Measurements from ENCODE around the gene TMUB1.

Gene TMUB1

DNA sequence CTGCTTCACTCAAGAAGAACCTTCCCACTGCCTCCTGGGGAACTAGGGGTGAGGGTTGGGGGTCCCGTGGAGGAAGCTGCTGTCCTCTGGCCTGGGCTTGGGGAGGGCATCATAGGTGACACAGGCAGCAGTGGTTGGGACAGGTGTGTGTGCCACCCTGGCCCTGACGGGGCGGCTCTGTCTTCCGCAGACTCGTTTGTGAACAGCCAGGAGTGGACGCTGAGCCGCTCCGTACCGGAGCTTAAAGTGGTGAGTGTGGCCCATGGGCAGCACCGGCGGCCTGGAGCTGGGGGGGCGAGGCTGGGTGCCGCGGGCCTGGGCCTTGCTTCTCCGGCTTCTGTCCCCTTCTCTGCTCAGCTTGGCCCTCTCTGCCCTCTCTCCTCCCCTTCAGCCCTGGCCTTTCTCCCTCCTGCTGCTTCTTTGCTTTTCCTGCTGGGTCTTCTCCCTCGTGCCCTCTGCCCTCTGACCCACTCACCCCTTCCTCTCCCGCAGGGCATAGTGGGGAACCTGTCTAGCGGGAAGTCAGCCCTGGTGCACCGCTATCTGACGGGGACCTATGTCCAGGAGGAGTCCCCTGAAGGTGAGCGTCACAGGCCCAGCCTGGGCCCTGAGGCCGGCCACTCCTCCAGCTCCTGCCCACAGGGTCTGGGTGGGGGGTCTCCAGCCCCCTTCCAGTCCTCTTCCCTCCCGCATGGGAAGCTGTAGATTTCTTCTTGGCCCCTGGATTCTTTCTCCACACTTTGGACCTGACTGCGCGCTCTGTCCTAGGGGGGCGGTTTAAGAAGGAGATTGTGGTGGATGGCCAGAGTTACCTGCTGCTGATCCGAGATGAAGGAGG, 33.5 kb upstream of the TMUB1 start:
- TF ChIP-seq, protein P1, sequence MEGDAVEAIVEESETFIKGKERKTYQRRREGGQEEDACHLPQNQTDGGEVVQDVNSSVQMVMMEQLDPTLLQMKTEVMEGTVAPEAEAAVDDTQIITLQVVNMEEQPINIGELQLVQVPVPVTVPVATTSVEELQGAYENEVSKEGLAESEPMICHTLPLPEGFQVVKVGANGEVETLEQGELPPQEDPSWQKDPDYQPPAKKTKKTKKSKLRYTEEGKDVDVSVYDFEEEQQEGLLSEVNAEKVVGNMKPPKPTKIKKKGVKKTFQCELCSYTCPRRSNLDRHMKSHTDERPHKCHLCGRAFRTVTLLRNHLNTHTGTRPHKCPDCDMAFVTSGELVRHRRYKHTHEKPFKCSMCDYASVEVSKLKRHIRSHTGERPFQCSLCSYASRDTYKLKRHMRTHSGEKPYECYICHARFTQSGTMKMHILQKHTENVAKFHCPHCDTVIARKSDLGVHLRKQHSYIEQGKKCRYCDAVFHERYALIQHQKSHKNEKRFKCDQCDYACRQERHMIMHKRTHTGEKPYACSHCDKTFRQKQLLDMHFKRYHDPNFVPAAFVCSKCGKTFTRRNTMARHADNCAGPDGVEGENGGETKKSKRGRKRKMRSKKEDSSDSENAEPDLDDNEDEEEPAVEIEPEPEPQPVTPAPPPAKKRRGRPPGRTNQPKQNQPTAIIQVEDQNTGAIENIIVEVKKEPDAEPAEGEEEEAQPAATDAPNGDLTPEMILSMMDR (IDR thresholded peaks at IDR 0.05; ENCODE audit: insufficient read depth, low read depth, low read length, missing control alignments): no peak

DNA sequence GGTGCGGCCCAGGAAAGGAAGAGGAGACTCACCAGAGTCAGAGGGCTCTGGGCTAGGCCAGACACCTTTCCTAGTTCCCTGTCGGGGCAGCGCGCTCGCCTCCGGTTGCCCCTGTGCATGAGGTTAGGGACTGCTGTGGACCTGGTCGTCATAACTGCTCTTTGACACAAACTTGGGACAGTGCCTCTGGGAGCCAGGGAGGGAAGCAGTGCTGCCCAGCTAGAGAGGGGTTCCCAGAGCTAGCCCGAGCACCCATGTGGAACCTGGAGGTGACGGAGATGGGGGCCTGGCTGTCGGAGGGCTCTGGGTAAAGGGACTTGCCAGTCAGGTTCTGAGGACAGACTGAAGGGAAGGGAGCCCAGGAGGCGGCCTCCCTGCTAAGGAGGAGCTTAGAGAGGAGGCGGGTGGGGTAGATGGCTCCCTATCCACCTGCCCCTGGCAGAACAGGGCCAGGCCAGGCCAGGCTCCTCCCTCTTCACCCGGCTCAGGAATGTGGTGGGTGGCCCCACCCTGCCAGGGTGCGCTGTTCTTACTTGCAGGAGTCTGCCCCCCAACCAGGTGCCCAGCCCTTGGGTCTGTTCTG, 32.6 kb upstream of the TMUB1 start:
- H3K4me3 ChIP-seq (ENCODE audit: low read length): peak overlapping the region; percentile 56
- TF ChIP-seq, protein P1 (IDR thresholded peaks at IDR 0.05; ENCODE audit: insufficient read depth, low read depth, low read length, missing control alignments): no peak
- peak; percentile 98 for DNase-seq (ENCODE audit: low read depth)

More for the DNA sequence above, 33.5 kb upstream of the TMUB1 start:
- no peak for DNase-seq (ENCODE audit: low read depth)
- peak overlapping the region; percentile 56 for H3K4me3 ChIP-seq (ENCODE audit: low read length)

DNA sequence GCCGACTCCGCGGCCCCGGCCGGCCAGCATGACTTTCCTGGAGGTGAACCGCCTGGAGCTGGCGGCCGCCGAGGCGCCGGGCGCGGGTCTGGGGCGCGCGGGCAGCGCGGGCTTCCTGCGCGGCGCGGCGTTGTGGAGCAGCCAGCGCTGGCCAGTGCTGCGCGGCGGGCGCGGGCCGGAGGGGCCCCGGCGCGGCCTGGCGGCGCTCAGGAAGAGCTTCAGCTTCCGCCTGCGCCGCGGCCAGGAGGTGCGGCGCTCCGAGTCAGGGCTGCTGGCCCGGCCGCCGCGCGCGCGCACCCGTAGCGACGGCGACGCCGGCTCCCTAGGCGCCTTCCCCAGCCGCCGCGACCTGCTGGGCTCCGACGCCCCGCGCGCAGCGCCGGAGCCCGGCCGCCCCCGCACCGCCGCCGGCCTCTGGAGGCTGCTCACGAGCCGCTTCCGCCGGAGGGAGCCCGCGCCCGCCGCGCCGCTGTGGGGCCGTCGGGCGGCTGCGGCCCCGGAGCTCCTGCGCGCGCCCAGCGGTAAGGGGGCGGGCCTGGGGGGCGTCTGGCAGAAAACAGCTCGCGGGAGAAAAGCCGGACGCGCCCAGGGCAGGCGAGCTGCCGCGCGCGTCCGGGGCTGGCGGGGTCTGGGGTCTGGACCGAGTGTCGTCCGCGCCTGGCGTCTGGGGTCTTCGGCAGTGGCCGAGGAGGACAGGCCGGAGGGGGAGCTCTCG, 32.0 kb upstream of the TMUB1 start:
- DNase-seq (ENCODE audit: low read depth): peak; percentile 46
- H3K4me3 ChIP-seq (ENCODE audit: low read length): peak overlapping the region; percentile 56
- TF ChIP-seq, protein P1 (IDR thresholded peaks at IDR 0.05; ENCODE audit: insufficient read depth, low read depth, low read length, missing control alignments): no peak

DNA sequence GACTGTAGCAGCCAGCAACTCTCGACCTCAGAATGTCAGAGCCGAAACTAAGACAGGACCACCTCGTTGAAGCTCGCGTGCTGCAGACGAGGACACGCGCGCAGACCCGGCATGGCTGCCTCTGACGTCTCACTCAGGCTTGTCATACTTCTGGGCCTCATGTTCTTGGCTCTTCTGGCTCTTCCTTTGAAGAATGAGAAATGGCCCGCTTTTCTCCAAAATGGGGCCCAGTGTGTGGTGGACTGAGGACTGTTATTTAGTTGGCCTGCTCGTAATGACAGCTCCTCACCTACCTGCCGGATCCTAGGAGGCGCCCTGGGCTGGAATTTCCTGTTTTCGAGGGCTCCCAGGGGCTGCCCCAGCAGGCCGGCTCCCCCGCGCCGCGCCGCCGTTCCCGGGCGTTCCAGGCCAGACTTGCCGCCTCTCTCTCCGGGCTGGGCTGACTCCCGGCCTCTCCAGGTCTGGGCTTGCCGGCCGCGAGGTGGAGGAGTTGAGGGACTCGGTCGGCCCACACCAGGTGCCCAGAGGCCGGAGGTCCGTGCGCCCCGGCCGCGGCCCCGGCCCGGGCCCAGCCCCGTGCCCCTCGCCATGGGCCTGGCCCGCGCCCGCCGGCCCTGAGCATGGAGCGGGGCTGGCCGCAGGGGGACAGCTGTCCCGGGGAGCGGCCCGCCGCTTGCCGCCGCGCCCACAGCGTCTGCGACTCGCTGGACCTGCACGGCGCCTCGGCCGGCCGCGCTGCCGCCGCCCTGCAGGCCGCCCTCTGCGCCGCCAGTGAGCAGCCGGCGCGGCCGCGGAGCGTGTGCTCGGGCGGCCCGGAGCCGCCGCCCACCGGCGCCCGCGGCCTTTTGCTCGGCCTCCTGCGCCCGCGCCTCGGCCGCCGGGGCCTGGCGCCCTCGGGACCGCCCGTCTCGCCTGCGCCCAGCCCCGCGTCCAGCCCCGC, 31.1 kb upstream of the TMUB1 start:
- TF ChIP-seq, protein P1 (IDR thresholded peaks at IDR 0.05; ENCODE audit: insufficient read depth, low read depth, low read length, missing control alignments): no peak
- peak; percentile 93 for DNase-seq (ENCODE audit: low read depth)
- H3K4me3 ChIP-seq (ENCODE audit: low read length): peak overlapping the region; percentile 30

DNA sequence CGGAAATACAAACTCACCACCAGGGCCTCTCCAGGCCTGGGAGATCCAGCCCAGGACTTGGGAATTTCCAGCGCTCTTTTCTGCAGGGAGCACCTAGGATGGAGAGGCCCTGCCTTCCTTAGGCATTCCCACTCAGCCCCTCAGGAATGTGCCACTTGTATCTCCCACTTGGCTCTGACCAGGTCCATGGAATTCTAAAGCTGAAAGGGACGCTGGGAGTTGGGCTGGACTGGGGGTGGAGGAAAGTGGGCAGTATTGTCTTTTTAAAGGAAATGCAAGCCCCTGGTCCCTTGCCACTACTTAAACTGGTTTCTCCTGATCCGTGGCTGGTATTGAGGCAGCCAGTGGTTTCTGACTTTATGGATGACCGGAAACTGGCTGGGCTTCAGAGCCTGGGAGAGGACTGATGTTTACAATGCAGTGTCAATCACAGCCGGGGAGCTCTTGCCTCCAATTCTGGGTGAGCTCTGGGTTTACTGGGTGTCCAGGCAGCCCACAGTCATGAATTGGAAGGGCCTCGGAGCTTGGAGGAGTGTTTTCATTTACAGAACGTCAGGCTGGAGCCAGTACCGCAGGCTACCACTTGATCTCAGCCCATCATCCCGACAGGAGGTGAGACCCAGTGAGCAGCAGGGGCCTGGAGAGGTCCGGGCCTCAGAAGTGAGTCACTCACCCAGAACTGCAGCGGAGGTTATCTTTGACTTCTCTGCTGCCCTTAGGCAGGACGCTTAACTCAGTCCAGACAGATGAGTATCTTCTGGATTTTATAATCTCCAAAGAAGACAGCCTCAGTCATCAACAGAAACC, 30.3 kb upstream of the TMUB1 start:
- DNase-seq (ENCODE audit: low read depth): peak; percentile 96
- TF ChIP-seq, protein P1 (IDR thresholded peaks at IDR 0.05; ENCODE audit: insufficient read depth, low read depth, low read length, missing control alignments): peak; percentile 39
- peak overlapping the region; percentile 30 for H3K4me3 ChIP-seq (ENCODE audit: low read length)

Measured in epithelial cell of esophagus (primary cell).